Hepatic stellate cell (primary cell): ENCODE results near the gene MAS1L.
"Not testable (repeated sequence)": the region's sequence is repeated elsewhere in the genome, so short reads cannot be mapped to it uniquely, and the experiment has no call there.

Experiments
- DNase-seq: peaks from one replicate; pipeline ENCODE4 v3.0.0; 2011; ENCODE audit warnings: low spot score

The MAS1L gene

DNA sequence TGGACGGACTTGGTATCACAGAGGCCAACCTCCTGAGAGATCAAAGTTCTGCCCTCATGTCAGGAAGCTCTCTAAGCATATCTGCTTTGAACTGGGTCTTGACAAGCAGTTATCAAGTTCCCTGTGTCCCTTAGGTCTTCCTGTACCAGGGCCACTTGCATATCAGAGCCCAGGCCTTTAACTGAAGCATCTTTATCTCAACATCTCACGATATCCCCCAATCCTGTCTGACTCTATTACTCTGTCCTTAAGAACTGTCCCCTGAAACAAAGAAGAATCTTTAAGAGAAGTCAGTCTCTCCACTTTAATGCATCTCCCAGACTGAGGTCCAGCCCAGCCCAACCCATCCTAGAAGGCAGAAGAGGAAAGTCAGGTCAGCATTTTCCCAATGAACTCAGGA lies 8.2 kb downstream of the MAS1L start:
- no peak for DNase-seq

GRCh38 chr6:29478740-29479139 lies 9.0 kb downstream of the MAS1L start:
- DNase-seq = no peak

- no peak for DNase-seq
These were observed 9.8 kb downstream of the MAS1L start for GRCh38 chr6:29477923-29478450.

DNA sequence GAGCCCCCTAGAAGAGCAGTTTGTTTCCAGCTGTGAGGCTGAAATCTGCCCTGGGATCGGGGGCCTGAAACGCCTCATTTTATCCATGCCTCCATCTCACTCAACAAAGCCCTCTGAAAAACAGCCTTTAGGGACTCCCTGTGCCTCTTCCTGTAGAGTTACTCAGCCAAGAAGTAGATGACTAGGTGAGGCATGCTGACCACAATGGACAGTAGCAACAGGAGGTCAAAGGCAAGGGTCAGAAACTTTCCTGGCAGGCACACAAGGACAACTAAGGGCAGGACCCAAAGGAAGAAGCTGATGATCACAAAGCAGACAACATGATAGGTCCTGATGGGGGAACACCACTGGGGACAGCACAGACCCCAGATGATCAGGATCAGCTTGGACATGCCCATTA lies 12.8 kb downstream of the MAS1L start:
- no peak for DNase-seq

- DNase-seq = no peak
These were observed 21.5 kb downstream of the MAS1L start for GRCh38 chr6:29466241-29466640.

DNA sequence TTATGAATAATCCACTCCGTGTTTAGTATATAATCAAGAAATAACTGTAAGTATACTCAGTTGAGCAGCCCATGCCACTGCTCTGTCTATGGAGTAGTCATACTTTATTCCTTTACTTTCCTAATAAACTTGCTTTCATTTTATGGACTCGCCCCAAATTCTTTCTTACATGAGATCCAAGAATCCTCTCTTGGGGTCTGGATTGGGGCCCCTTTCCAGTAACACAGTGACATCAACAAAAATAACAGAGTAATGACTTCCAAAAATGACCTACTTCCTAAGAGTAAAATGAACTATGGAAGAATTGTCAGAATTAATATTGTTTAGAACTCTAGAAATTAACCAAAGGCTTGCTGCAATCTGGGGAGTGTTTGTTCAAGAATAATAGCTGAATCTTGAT lies 22.0 kb downstream of the MAS1L start:
- DNase-seq = no peak

- no peak for DNase-seq
These were observed 22.5 kb downstream of the MAS1L start for GRCh38 chr6:29465279-29465678.

GRCh38 chr6:29462022-29462421 lies 25.7 kb downstream of the MAS1L start:
- no peak for DNase-seq

GRCh38 chr6:29461021-29461814 lies 26.5 kb downstream of the MAS1L start:
- DNase-seq = no peak

DNA sequence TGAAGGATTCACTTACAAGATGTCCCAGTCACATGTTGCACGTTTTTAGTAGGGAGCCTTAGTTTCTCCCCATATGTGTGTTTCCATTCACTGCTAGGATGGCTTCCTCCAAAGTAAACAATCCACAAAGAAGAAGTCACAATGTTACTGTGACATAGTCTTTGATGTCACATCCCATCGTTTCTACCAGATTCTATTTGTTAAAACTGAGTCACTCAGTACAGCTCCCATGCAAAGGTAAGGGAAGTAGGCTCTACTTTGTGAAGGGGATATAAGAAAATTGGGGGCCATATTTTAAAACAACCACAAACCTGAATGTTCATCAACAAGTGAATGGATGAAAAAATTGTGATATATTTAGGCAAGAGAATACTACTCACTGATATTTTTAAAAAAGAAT lies 30.8 kb downstream of the MAS1L start, which contains the start of the genes OR11A1 and OR2H1:
Gene OR11A1 (minus strand): TSS at position 101 of the 400 bp plus-strand sequence. CDS start 29,430 bp downstream, outside the sequence.
Gene OR2H1 (plus strand): TSS at position 185 of the 400 bp plus-strand sequence. CDS start 4,615 bp downstream, outside the sequence.
- no peak for DNase-seq

- no peak for DNase-seq
These were observed 36.1 kb downstream of the MAS1L start for GRCh38 chr6:29451471-29452193.

- DNase-seq = no peak
These were observed 40.1 kb downstream of the MAS1L start for GRCh38 chr6:29447670-29448069.

- DNase-seq = not testable (repeated sequence)
These were observed 43.7 kb downstream of the MAS1L start for GRCh38 chr6:29444031-29444430.

- no peak for DNase-seq
These were observed 45.0 kb downstream of the MAS1L start for GRCh38 chr6:29442719-29443118.

- no peak for DNase-seq
These were observed 48.8 kb downstream of the MAS1L start, which contains the start of gene OR10C1 for GRCh38 chr6:29439006-29439405. TSS of gene OR10C1 (plus strand) at chr6:29439306. CDS start at chr6:29440016, 710 bp downstream.

DNA sequence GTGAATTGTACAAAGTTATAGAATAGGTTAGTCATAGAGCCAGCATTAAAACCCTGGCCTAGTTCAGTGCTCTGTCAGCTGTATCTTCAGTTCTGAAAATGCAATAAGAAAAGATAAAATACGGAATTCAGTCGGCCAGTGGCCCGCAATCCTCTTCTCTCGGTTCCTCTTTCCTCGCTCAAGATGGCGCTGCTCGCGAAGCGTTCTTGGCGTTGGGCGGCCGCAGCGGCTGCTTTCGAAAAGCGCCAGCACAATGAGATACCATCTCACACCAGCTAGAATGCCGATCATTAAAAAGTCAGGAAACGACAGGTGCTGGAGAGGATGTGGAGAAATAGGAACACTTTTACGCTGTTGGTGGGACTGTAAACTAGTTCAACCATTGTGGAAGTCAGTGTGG lies 51.0 kb downstream of the MAS1L start:
- DNase-seq = not testable (repeated sequence)
